ENCODE data around the gene COL5A3. TPM values are rescaled to one million over a fixed set of nuclear protein-coding genes. Genes with fewer than 3 reads are reported as not detected.

The COL5A3 gene
- total RNA-seq, 4 donors from 2014 or later: 9.8 to 30.8 (median 25.2) TPM

DNA sequence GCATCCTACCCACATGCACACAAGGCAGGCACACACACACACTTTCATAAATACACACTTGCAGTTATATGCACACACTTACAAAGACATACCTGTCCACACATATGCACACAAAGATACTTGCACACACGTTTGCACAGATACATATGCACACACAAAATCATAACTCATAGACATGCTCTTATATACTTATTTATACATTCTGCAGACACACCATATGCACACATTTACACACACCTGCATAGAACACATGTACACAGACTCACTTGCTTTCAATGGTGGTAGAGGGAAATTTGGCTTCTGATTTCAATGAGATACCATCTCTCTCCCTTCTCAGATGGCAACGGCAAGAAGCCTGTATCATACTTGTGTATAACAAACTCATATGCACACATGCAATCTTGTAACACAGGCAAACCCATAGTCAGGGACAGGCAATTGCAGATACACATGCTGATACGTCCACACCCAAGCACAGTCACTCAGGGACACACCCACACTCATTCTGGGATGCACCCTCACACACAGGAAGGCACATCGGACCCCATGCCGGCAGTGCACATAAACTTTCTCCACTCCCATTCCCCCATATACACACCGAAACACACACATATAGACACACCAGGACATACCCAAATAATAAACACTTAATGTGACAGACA lies 98.6 kb downstream of the COL5A3 start:
- Histone ChIP-seq H3K4me3 (no peak overlapping the region), H3K9me3 (no peaks in the 10 kb centered on the region), H3K27me3 (peaks cover 88% of the 10 kb centered on the region), H3K4me1 (peaks cover 0 to 23% (median 17%) of the 10 kb centered on the region in 3 donors), H3K36me3 (no peaks in the 10 kb centered on the region), H3K27ac (no peak overlapping the region)
- ATAC-seq: no peak
- 43 to 46% methylated on average over 3 to 5 of the region's 6 CpGs for WGBS, 2 donors (ENCODE audit: low coverage in 1 of 2)
- TF ChIP-seq POLR2AphosphoS5 (IDR thresholded peaks at IDR 0.05) (no peak), EP300 (IDR thresholded peaks at IDR 0.05) (no peak), POLR2A (IDR thresholded peaks at IDR 0.05) (no peak)
- TF ChIP-seq, protein P1, sequence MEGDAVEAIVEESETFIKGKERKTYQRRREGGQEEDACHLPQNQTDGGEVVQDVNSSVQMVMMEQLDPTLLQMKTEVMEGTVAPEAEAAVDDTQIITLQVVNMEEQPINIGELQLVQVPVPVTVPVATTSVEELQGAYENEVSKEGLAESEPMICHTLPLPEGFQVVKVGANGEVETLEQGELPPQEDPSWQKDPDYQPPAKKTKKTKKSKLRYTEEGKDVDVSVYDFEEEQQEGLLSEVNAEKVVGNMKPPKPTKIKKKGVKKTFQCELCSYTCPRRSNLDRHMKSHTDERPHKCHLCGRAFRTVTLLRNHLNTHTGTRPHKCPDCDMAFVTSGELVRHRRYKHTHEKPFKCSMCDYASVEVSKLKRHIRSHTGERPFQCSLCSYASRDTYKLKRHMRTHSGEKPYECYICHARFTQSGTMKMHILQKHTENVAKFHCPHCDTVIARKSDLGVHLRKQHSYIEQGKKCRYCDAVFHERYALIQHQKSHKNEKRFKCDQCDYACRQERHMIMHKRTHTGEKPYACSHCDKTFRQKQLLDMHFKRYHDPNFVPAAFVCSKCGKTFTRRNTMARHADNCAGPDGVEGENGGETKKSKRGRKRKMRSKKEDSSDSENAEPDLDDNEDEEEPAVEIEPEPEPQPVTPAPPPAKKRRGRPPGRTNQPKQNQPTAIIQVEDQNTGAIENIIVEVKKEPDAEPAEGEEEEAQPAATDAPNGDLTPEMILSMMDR (IDR thresholded peaks at IDR 0.05): no peak

DNA sequence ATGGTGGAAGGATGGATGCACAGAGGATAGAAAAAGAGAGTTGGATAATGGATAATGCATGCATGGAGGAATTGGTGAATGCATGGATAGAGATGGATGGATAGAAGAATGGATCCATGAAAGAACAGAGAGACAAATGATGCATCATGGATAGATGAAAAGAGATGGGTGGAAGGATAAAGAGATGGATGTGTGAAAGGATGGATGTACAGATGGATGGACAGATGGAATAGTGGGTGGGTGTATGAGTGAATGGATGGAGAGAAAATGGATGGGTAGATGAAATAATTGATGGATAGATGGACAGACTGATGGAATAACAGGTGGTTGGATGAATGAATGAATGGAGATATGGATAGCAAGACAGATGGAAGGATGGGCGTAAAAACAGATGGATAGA lies 99.7 kb downstream of the COL5A3 start:
- TF ChIP-seq POLR2A (IDR thresholded peaks at IDR 0.05) (no peak), POLR2AphosphoS5 (IDR thresholded peaks at IDR 0.05) (no peak), EP300 (IDR thresholded peaks at IDR 0.05) (no peak)
- TF ChIP-seq, protein P1 (IDR thresholded peaks at IDR 0.05): no peak
- H3K4me3 ChIP-seq: no peak overlapping the region
- peaks cover 0 to 23% (median 17%) of the 10 kb centered on the region in 3 donors for H3K4me1 ChIP-seq
- no peaks in the 10 kb centered on the region for H3K9me3 ChIP-seq
- ATAC-seq: no peak
- 33 to 81% methylated on average over 1 of the region's 1 CpG for WGBS, 2 donors (ENCODE audit: low coverage in 1 of 2)
- H3K27ac ChIP-seq: no peak overlapping the region
- no peaks in the 10 kb centered on the region for H3K36me3 ChIP-seq
- peaks cover 89% of the 10 kb centered on the region for H3K27me3 ChIP-seq

Small RNA genes lying within 50 kb of the gene (small RNA-seq; reads per million reads assigned to genes)
- gene MIR5589: 0 reads per million in 4 donors

Other genes with a start within 250 kb of the COL5A3 start
- gene ZNF846, start 241.8 kb downstream of the COL5A3 start, total RNA-seq: 10 to 100 TPM; 10.5 to 36.1 (median 20.4) TPM
- gene FBXL12, start 191.4 kb downstream of the COL5A3 start, total RNA-seq: 10 to 100 TPM; 17.2 to 27.1 (median 24.0) TPM
- gene UBL5, start 182.6 kb downstream of the COL5A3 start, total RNA-seq: 100 to 1,000 TPM; 420 to 701 (median 653) TPM
- gene PIN1, start 175.2 kb downstream of the COL5A3 start, total RNA-seq: 100 to 1,000 TPM; 137 to 160 (median 153) TPM
- gene OLFM2, start 74.0 kb downstream of the COL5A3 start, total RNA-seq: 10 to 100 TPM in 1 of 4 donors, 1 to 10 TPM in 3; 2.6 to 21.9 (median 8.5) TPM
- not detected for gene RDH8, start 3.0 kb upstream of the COL5A3 start, total RNA-seq
- gene SHFL, start 75.8 kb upstream of the COL5A3 start, total RNA-seq: 10 to 100 TPM; 23.4 to 31.6 (median 26.2) TPM
- not detected for gene ANGPTL6, start 92.2 kb upstream of the COL5A3 start, total RNA-seq
- gene PPAN, start 95.9 kb upstream of the COL5A3 start, total RNA-seq: 10 to 100 TPM; 22.7 to 40.3 (median 31.5) TPM
- gene P2RY11, start 101.2 kb upstream of the COL5A3 start, total RNA-seq: 10 to 100 TPM in 1 of 4 donors, 1 to 10 TPM in 2, under 1 TPM in 1; 0.96 to 15.7 (median 5.3) TPM
- 100 to 1,000 TPM; 295 to 323 (median 310) TPM for gene EIF3G, start 109.4 kb upstream of the COL5A3 start, total RNA-seq
- gene DNMT1, start 184.4 kb upstream of the COL5A3 start, total RNA-seq: 10 to 100 TPM; 28.1 to 50.6 (median 38.1) TPM
- 10 to 100 TPM in 3 of 4 donors, 1 to 10 TPM in 1; 7.5 to 24.5 (median 16.7) TPM for gene S1PR2, start 220.8 kb upstream of the COL5A3 start, total RNA-seq
- gene MRPL4, start 241.7 kb upstream of the COL5A3 start, total RNA-seq: 10 to 100 TPM; 45.8 to 86.0 (median 51.9) TPM

All from gastroesophageal sphincter (tissue), 4 donors.